DMS79 (cell line): ENCODE measurements around the gene C18orf63.
"Not testable (repeated sequence)": the region's sequence is repeated elsewhere in the genome, so short reads cannot be mapped to it uniquely, and the experiment has no call there.

ENCODE experiments used
- DNase-seq: peaks from one replicate; lab custom pipeline; 2025; lab: John Stamatoyannopoulos, UW

C18orf63 gene

GRCh38 chr18:74315464-74316256 lies at the start of gene C18orf63:
TSS of gene C18orf63 (plus strand) at chr18:74315839. CDS start at chr18:74317866, 2,027 bp downstream.
- DNase-seq = no peak

GRCh38 chr18:74266161-74266560 lies 49.5 kb upstream of the C18orf63 start:
- no peak for DNase-seq

- DNase-seq = no peak
These were observed 47.5 kb upstream of the C18orf63 start for GRCh38 chr18:74268175-74268574.

GRCh38 chr18:74268933-74269620 lies 46.6 kb upstream of the C18orf63 start:
- no peak for DNase-seq

GRCh38 chr18:74271635-74272034 lies 44.0 kb upstream of the C18orf63 start:
- no peak for DNase-seq

- no peak for DNase-seq
These were observed 42.2 kb upstream of the C18orf63 start for GRCh38 chr18:74273394-74273793.

- DNase-seq = no peak
These were observed 40.9 kb upstream of the C18orf63 start for GRCh38 chr18:74274700-74275099.

- no peak for DNase-seq
These were observed 39.9 kb upstream of the C18orf63 start for GRCh38 chr18:74275736-74276135.

GRCh38 chr18:74276609-74277008 lies 39.0 kb upstream of the C18orf63 start:
- no peak for DNase-seq

- no peak for DNase-seq
These were observed 38.3 kb upstream of the C18orf63 start for GRCh38 chr18:74277296-74277695.

- DNase-seq = no peak
These were observed 37.6 kb upstream of the C18orf63 start for GRCh38 chr18:74278058-74278457.

GRCh38 chr18:74278983-74279382 lies 36.7 kb upstream of the C18orf63 start:
- DNase-seq = no peak

GRCh38 chr18:74281011-74281979 lies 34.3 kb upstream of the C18orf63 start:
- DNase-seq = no peak

GRCh38 chr18:74281980-74282754 lies 33.5 kb upstream of the C18orf63 start:
- DNase-seq = no peak

GRCh38 chr18:74282755-74283554 lies 32.7 kb upstream of the C18orf63 start:
- DNase-seq = no peak

GRCh38 chr18:74283646-74284045 lies 32.0 kb upstream of the C18orf63 start:
- DNase-seq = no peak

GRCh38 chr18:74284191-74284979 lies 31.3 kb upstream of the C18orf63 start:
- no peak for DNase-seq

- DNase-seq = no peak
These were observed 30.7 kb upstream of the C18orf63 start for GRCh38 chr18:74284980-74285355.

- not testable (repeated sequence) for DNase-seq
These were observed 30.1 kb upstream of the C18orf63 start for GRCh38 chr18:74285583-74285982.
